Retinal pigment epithelial cell (primary cell): ENCODE data around the gene NINJ2.

ENCODE experiments used
- DNase-seq: peaks from one replicate; pipeline ENCODE4 v3.0.0-alpha.2; 2010; ENCODE audit warnings: low read depth
- H3K4me3 ChIP-seq: 2 replicates; pipeline ENCODE4 v1.5.1; 2011; ENCODE audit warnings: mild to moderate bottlenecking, low read length, control low read depth, moderate library complexity
- CTCF ChIP-seq: conservative IDR thresholded peaks from 2 replicates; pipeline ENCODE4 v1.5.1; 2011; ENCODE audit warnings: low read depth, low read length, control low read depth, inconsistent platforms

NINJ2 gene

GRCh38 chr12:627285-627684 is 36.0 kb downstream of the NINJ2 start:
- DNase-seq = no peak
- TF ChIP-seq CTCF = no peak
- H3K4me3 ChIP-seq = no peak overlapping the region

- TF ChIP-seq CTCF = no peak
- no peak for DNase-seq
- H3K4me3 ChIP-seq = no peak overlapping the region
These were observed 37.2 kb downstream of the NINJ2 start for GRCh38 chr12:625998-626397.

DNA sequence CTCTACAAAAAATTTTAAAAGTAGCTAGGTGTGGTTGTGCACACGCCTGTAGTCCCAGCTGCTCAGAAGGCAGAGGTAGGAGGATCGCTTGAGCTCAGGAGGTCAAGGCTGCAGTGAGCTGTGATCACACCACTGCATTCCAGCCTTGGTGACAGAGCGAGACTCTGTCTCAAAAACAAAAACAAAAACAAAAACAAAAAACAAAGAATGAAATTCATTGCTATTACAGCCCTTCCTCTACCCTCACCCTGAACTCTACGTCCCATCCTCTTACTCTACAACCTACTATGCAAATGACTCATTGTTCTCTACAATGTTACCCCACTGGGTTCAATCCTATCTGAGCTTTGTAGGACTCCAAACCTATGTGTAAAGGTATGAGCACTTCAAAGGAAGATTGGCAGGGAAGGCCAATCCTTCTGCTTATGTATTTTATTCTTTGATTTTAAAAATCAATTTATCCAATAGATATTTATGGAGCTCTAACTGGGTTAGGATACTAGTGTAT is 39.3 kb downstream of the NINJ2 start:
- TF ChIP-seq CTCF = no peak
- no peak for DNase-seq
- no peak overlapping the region for H3K4me3 ChIP-seq

GRCh38 chr12:623172-623864 is 39.9 kb downstream of the NINJ2 start:
- no peak for TF ChIP-seq CTCF

GRCh38 chr12:622416-622815 is 40.8 kb downstream of the NINJ2 start:
- DNase-seq = no peak
- no peak for TF ChIP-seq CTCF
- H3K4me3 ChIP-seq = no peak overlapping the region

More at GRCh38 chr12:623172-623864, 39.9 kb downstream of the NINJ2 start:
- no peak overlapping the region for H3K4me3 ChIP-seq
- no peak for DNase-seq

- no peak for TF ChIP-seq CTCF
- H3K4me3 ChIP-seq = no peak overlapping the region
- DNase-seq = no peak
These were observed 43.9 kb downstream of the NINJ2 start for GRCh38 chr12:619346-619745.

DNA sequence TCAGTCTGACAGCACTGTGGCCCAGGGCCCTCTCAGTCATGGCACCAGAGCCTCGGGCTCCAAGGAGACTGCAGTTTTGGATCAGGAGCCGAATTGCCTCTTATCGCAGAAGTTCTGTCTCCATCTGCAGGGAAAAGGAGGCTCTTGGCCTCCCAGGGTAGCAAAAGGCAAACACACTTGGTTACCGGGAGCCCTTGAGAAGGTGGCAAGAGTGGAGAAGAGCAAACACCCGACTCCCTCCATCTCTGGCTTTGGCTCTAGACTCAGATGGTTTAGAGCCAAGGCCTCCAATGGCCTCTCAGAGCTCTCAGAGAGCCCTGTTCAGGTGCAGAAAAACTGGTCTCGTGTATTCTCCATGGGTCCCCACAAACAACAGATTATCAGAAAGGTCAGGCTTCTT is 44.6 kb downstream of the NINJ2 start:
- no peak overlapping the region for H3K4me3 ChIP-seq
- no peak for TF ChIP-seq CTCF
- DNase-seq = no peak
